Spleen (tissue), 11 donors: Measurements from ENCODE around the gene STON2. TPM values are rescaled to one million over a fixed set of nuclear protein-coding genes. Genes with fewer than 3 reads are reported as not detected.
A peak's percentile ranks its signal among the peaks of the same experiment; 100 is the strongest.

Experiments used
- DNase-seq: peaks from one replicate; pipeline ENCODE4 v3.0.0-alpha.2; 2020
- H3K27ac ChIP-seq, 8 donors: fragments of 200-600 bp; sonication (generic) in 7 of 8; 1 replicate in 4 of 8; 2 replicates in 4 of 8; pipeline versions ENCODE4 v1.5.0 to v1.8.0; 2016 to 2021; ENCODE audit warnings: inconsistent platforms in 4 of 8, mild to moderate bottlenecking in 4 of 8, moderate library complexity in 1 of 8
- H3K27me3 ChIP-seq, 7 donors: fragments of 200-600 bp; sonication (generic) in 6 of 7; replicated peaks in 1 of 7; 1 replicate in 4 of 7; 2 replicates in 3 of 7; pipeline versions ENCODE4 v1.5.0 to v1.8.0; 2016 to 2021; ENCODE audit warnings: inconsistent platforms in 3 of 7, mild to moderate bottlenecking in 1 of 7
- H3K36me3 ChIP-seq, 6 donors: fragments of 200-600 bp; sonication (generic) in 5 of 6; 1 replicate in 4 of 6; 2 replicates in 2 of 6; pipeline versions ENCODE4 v1.5.0 to v1.8.0; 2016 to 2021; ENCODE audit warnings: inconsistent platforms in 2 of 6
- H3K4me1 ChIP-seq, 6 donors: fragments of 200-600 bp; sonication (generic) in 5 of 6; 1 replicate in 3 of 6; 2 replicates in 3 of 6; pipeline versions ENCODE4 v1.5.0 to v1.8.0; 2016 to 2021; ENCODE audit warnings: inconsistent platforms in 3 of 6
- H3K4me3 ChIP-seq, 8 donors: fragments of 200-600 bp; sonication (generic) in 7 of 8; 1 replicate in 4 of 8; 2 replicates in 4 of 8; pipeline versions ENCODE4 v1.5.0 to v1.8.0; 2016 to 2021; ENCODE audit warnings: inconsistent platforms in 4 of 8, mild to moderate bottlenecking in 4 of 8, moderate library complexity in 2 of 8
- H3K9me3 ChIP-seq, 8 donors: fragments of 200-600 bp; sonication (generic) in 7 of 8; 1 replicate in 4 of 8; 2 replicates in 4 of 8; pipeline versions ENCODE4 v1.5.0 to v1.8.0; 2016 to 2021; ENCODE audit warnings: inconsistent platforms in 4 of 8
- CTCF ChIP-seq, 11 experiments: fragments of 200-600 bp in 7 of 11; fragments of 450-650 bp in 4 of 11; sonication (generic) in 4 of 11; IDR thresholded peaks in 8 of 11; conservative IDR thresholded peaks in 3 of 11; 1 replicate in 7 of 11; 2 replicates in 4 of 11; pipeline versions ENCODE4 v1.4.0 to v1.8.0; 2016 to 2021; ENCODE audit warnings: antibody characterized with exemption in 11 of 11, inconsistent platforms in 4 of 11, mild to moderate bottlenecking in 1 of 11
- POLR2A ChIP-seq, 3 donors: fragments of 450-650 bp; IDR thresholded peaks; one replicate each; pipeline ENCODE4 v1.5.1; 2017; ENCODE audit warnings: antibody characterized with exemption in 3 of 3, mild to moderate bottlenecking in 1 of 3
- POLR2AphosphoS5 ChIP-seq, 3 donors: sonication (generic); formaldehyde crosslinking; IDR thresholded peaks; one replicate each; pipeline ENCODE4 v1.5.1; 2017; ENCODE audit warnings: antibody characterized with exemption in 3 of 3
- WGBS, 5 donors: extraction: QIAGEN DNeasy Blood & Tissue Kit in 3 of 5; methylation state at CpG; one replicate each; pipeline versions ENCODE4 v1.1.5 to v1.1.7; 2013 to 2018; 5-methylcytosine and 5-hydroxymethylcytosine counted together
- intact Hi-C: fragments of 100-400 bp; cut with DNase I; formaldehyde crosslinking; loops from one replicate; pipeline ENCODE4 v1.15.0; 2023; ENCODE audit warnings: low total_unique reads
- polyA plus RNA-seq, 3 donors: library from polyadenylated mRNA; stranded (reverse); fragments of 200-250 nt; gene quantifications; one replicate each; pipeline ENCODE4 v1.2.1, GENCODE V29; 2013
- total RNA-seq, 7 donors: library from RNA; depleted of rRNA in 3 of 7; stranded (reverse); fragments of >200 nt in 3 of 7; fragmentation: NEBNext Ultra II Directional in 4 of 7; extraction: Animal tissue kit (Norgen Biotek cat#: 25700) in 4 of 7; gene quantifications; one replicate each; pipeline versions ENCODE4 v1.1.0 to v1.2.1, GENCODE V29; 2016 to 2021
- donor health status: healthy with polysubstance abuse.
- donor health status: DM: no; HTN: no; CAD: no; lungs with moderate emphysema.
- donor health status: DM: no; HTN: no; CAD: no.
- donor health status: Bipolar disorder and iron deficiency.
- donor health status: healthy.
- donor health status: DM: no; HTN: no; CAD: no.
- donor health status: DM: yes; HTN: yes; CAD: no.

Gene STON2
- total and polyA plus RNA-seq, 10 donors = 3.5 to 236 (median 167) TPM

- peaks cover 0 to 30% (median 0%) of the 10 kb centered on the region in 6 donors for H3K36me3 ChIP-seq
- peaks cover 0 to 9% (median 0%) of the 10 kb centered on the region in 7 donors for H3K27me3 ChIP-seq
- no peak for DNase-seq
- intact Hi-C loops = no loop called here
- no peak overlapping the region for H3K4me3 ChIP-seq
- TF ChIP-seq POLR2AphosphoS5 (IDR thresholded peaks at IDR 0.05) (no peak), CTCF (IDR thresholded peaks at IDR 0.05 in 8 of 11, conservative IDR thresholded peaks at IDR 0.05 in 3 of 11) (no peak), POLR2A (IDR thresholded peaks at IDR 0.05) (no peak)
- peak overlapping the region in 1 of 8 donors; percentile 2 for H3K27ac ChIP-seq
- H3K9me3 ChIP-seq = no peaks in the 10 kb centered on the region
- peaks cover 0 to 17% (median 2%) of the 10 kb centered on the region in 6 donors for H3K4me1 ChIP-seq
- 73 to 88% (median 87%) methylated on average over 4 of the region's 4 CpGs for WGBS, 5 donors
Measured at GRCh38 chr14:81367563-81367962, 32.6 kb downstream of the STON2 start.

GRCh38 chr14:81366884-81367283, 33.2 kb downstream of the STON2 start:
- Histone ChIP-seq H3K9me3 (no peaks in the 10 kb centered on the region), H3K27me3 (peaks cover 0 to 9% (median 0%) of the 10 kb centered on the region in 7 donors), H3K4me3 (no peak overlapping the region), H3K4me1 (peaks cover 0 to 17% (median 2%) of the 10 kb centered on the region in 6 donors), H3K27ac (peak overlapping the region in 1 of 8 donors; percentile 24), H3K36me3 (peaks cover 0 to 30% (median 0%) of the 10 kb centered on the region in 6 donors)
- TF ChIP-seq POLR2A (IDR thresholded peaks at IDR 0.05) = no peak
- no peak for TF ChIP-seq POLR2AphosphoS5 (IDR thresholded peaks at IDR 0.05)
- no peak for TF ChIP-seq CTCF (IDR thresholded peaks at IDR 0.05 in 8 of 11, conservative IDR thresholded peaks at IDR 0.05 in 3 of 11)
- no peak for DNase-seq
- WGBS, 5 donors = 87 to 95% (median 90%) methylated on average over 7 of the region's 7 CpGs
- intact Hi-C loops = no loop called here

- Histone ChIP-seq H3K27me3 (peaks cover 0 to 9% (median 0%) of the 10 kb centered on the region in 7 donors), H3K9me3 (no peaks in the 10 kb centered on the region), H3K4me3 (no peak overlapping the region), H3K4me1 (peaks cover 0 to 17% (median 2%) of the 10 kb centered on the region in 6 donors), H3K27ac (peak overlapping the region in 3 of 8 donors; percentile 20 to 33 (median 24)), H3K36me3 (peaks cover 0 to 30% (median 0%) of the 10 kb centered on the region in 6 donors)
- TF ChIP-seq POLR2A (IDR thresholded peaks at IDR 0.05) (no peak), CTCF (IDR thresholded peaks at IDR 0.05 in 8 of 11, conservative IDR thresholded peaks at IDR 0.05 in 3 of 11) (no peak), POLR2AphosphoS5 (IDR thresholded peaks at IDR 0.05) (no peak)
- intact Hi-C loops = no loop called here
- WGBS, 5 donors = 55 to 68% (median 66%) methylated on average over 6 of the region's 6 CpGs
- no peak for DNase-seq
Measured at GRCh38 chr14:81366214-81366613, 33.9 kb downstream of the STON2 start.

- peaks cover 0 to 17% (median 4%) of the 10 kb centered on the region in 6 donors for H3K4me1 ChIP-seq
- intact Hi-C loops = no loop called here
Measured at GRCh38 chr14:81363746-81364378, 36.3 kb downstream of the STON2 start.

More at GRCh38 chr14:81363746-81364378, 36.3 kb downstream of the STON2 start:
- Histone ChIP-seq H3K27ac (peak overlapping the region in 4 of 8 donors; percentile 20 to 53 (median 40)), H3K4me3 (no peak overlapping the region), H3K9me3 (no peaks in the 10 kb centered on the region), H3K36me3 (peaks cover 0 to 9% (median 0%) of the 10 kb centered on the region in 6 donors), H3K27me3 (peaks cover 0 to 9% (median 0%) of the 10 kb centered on the region in 7 donors)
- TF ChIP-seq POLR2A (IDR thresholded peaks at IDR 0.05) = no peak
- TF ChIP-seq POLR2AphosphoS5 (IDR thresholded peaks at IDR 0.05) = no peak
- no peak for TF ChIP-seq CTCF (IDR thresholded peaks at IDR 0.05 in 8 of 11, conservative IDR thresholded peaks at IDR 0.05 in 3 of 11)
- DNase-seq = no peak
- 59 to 79% (median 69%) methylated on average over 4 of the region's 4 CpGs for whole genome bisulfite sequencing, 5 donors
